ENCODE measurements around the gene ZP1. TPM values are rescaled to one million over a fixed set of nuclear protein-coding genes. Genes with fewer than 3 reads are reported as not detected.

Gene ZP1
- total and polyA plus RNA-seq, 10 of the 15 experiments (the other 5 are each of a cell fraction or from before 2014, with no cell fraction given) = not detected

DNA sequence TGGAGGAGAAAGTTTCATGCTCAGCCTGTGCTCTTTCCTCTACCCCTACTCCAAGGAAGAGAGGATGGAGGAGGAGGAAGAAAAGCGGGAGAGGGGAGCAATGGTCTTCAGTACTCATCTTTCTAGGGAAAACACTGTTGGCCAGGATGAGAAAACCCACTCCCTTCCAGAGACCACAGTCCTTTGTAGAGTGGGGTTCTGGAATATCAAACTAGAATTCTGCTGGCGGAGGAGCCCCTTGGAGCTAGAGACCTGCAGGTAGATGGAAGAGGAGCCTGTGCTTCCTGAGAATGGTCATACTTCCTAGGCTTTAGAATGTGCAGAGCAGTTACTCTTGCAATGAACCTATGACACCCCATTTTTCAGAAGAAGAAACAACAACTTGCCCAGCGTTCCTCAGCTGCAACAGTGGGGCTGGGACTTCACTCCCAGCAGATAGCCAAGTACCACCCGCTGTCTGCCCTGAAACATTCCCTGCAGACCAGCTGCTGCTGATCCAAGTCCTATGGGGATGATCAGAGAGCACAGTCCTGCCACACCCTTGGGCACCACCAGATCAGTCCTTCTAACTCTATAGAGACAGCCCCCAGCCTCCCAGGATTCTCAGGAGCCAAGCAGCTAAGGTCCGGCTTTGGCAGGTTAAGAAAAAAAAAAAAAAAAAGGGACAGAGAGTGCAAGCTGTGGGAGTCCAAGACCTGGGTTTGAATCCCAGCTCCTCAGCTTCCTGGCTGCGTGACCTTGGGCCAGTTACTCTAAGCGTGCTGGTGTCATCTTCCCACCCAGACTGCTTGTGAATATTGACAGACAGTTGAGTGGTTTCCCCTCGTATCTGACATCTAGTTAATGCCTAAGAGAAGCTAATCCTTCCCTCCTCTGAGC lies 12.3 kb upstream of the ZP1 start:
- no peak overlapping the region for H3K9ac ChIP-seq (ENCODE audit: control insufficient read depth, insufficient read depth, low read length)
- H3K36me3 ChIP-seq (ENCODE audit: control insufficient read depth in 2 of 2, insufficient read depth in 2 of 2, low read length in 1 of 2) = peaks cover 6 to 7% of the 10 kb centered on the region in 2 experiments
- H3K4me1 ChIP-seq (ENCODE audit: control insufficient read depth, insufficient read depth, low read length) = 0 out of 2 replicates have a peak, but pooled peaks cover 3% of the 10 kb centered on the region
- intact Hi-C loops (cut with micrococcal nuclease; ENCODE audit: unreplicated experiment) (no loop called here), in situ Hi-C loops (cut with MboI) (no loop called here)
- BruUV-seq (replicated peaks) = no TSS peak
- no peak for DNase-seq (ENCODE audit: low read depth, low spot score)
- H3K4me2 ChIP-seq (ENCODE audit: control insufficient read depth, insufficient read depth) = no peak overlapping the region
- TF ChIP-seq CEBPB (IDR thresholded peaks at IDR 0.05; ENCODE audit: borderline replicate concordance in 1 of 2, low read depth in 2 of 2, low read length in 2 of 2) (no peak), IKZF2 (IDR thresholded peaks at IDR 0.05) (no peak), TARDBP (IDR thresholded peaks at IDR 0.05; ENCODE audit: borderline replicate concordance) (no peak), SMAD5 (IDR thresholded peaks at IDR 0.05; ENCODE audit: low read depth) (no peak), EZH2 (IDR thresholded peaks at IDR 0.05; ENCODE audit: borderline replicate concordance, control insufficient read depth, low read depth, low read length) (no peak), SMC3 (IDR thresholded peaks at IDR 0.05; ENCODE audit: borderline replicate concordance, low read length) (no peak), IKZF1 (conservative IDR thresholded peaks at IDR 0.05) (no peak), BACH1 (IDR thresholded peaks at IDR 0.05; ENCODE audit: borderline replicate concordance) (no peak), ATF7 (IDR thresholded peaks at IDR 0.05; ENCODE audit: low read depth) (no peak), FOXM1 (IDR thresholded peaks at IDR 0.05; ENCODE audit: low read depth, low read length) (no peak), HDAC6 (IDR thresholded peaks at IDR 0.05; ENCODE audit: unreplicated experiment) (no peak), CREB1 (IDR thresholded peaks at IDR 0.05; ENCODE audit: low read depth) (no peak), TCF3 (IDR thresholded peaks at IDR 0.05; ENCODE audit: borderline replicate concordance, insufficient read depth, low read depth, low read length) (no peak), CBX3 (IDR thresholded peaks at IDR 0.05; ENCODE audit: borderline replicate concordance, low read depth) (no peak)
- TF ChIP-seq, protein P1, sequence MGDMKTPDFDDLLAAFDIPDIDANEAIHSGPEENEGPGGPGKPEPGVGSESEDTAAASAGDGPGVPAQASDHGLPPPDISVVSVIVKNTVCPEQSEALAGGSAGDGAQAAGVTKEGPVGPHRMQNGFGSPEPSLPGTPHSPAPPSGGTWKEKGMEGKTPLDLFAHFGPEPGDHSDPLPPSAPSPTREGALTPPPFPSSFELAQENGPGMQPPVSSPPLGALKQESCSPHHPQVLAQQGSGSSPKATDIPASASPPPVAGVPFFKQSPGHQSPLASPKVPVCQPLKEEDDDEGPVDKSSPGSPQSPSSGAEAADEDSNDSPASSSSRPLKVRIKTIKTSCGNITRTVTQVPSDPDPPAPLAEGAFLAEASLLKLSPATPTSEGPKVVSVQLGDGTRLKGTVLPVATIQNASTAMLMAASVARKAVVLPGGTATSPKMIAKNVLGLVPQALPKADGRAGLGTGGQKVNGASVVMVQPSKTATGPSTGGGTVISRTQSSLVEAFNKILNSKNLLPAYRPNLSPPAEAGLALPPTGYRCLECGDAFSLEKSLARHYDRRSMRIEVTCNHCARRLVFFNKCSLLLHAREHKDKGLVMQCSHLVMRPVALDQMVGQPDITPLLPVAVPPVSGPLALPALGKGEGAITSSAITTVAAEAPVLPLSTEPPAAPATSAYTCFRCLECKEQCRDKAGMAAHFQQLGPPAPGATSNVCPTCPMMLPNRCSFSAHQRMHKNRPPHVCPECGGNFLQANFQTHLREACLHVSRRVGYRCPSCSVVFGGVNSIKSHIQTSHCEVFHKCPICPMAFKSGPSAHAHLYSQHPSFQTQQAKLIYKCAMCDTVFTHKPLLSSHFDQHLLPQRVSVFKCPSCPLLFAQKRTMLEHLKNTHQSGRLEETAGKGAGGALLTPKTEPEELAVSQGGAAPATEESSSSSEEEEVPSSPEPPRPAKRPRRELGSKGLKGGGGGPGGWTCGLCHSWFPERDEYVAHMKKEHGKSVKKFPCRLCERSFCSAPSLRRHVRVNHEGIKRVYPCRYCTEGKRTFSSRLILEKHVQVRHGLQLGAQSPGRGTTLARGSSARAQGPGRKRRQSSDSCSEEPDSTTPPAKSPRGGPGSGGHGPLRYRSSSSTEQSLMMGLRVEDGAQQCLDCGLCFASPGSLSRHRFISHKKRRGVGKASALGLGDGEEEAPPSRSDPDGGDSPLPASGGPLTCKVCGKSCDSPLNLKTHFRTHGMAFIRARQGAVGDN (IDR thresholded peaks at IDR 0.05) = no peak
- H3K4me3 ChIP-seq = no peak overlapping the region
- H3K9me3 ChIP-seq (replicated peaks; ENCODE audit: control insufficient read depth, insufficient read depth, low read length) = no peaks in the 10 kb centered on the region
- H3K27me3 ChIP-seq (replicated peaks in 1 of 2; ENCODE audit: control insufficient read depth in 2 of 2, insufficient read depth in 2 of 2, low read length in 1 of 2) = no peaks in the 10 kb centered on the region
- POLR2A ChIA-PET = interaction anchor here (0.6 kb wide), 1 partner anchor 324 kb away, joined by 4 read pairs; no protein-coding TSS in a partner anchor
- SMC1A ChIA-PET (ENCODE audit: uncharacterized antibody, unreplicated experiment) = interaction anchor here (1.0 kb wide), 1 partner anchor 40 kb away, joined by 3 read pairs; no protein-coding TSS in a partner anchor
- H3K79me2 ChIP-seq (ENCODE audit: control insufficient read depth, insufficient read depth, low read length) = no peaks in the 10 kb centered on the region
- FAIRE-seq = no peak
- 64% methylated on average over 7 of the region's 8 CpGs for WGBS (ENCODE audit: insufficient coverage, insufficient replicate concordance, low lambda C conversion rate, missing lambda C conversion rate)
- CTCF ChIA-PET = interaction anchor here (1.6 kb wide), 1 partner anchor 45 kb away, joined by 4 read pairs; no protein-coding TSS in a partner anchor
- H2AFZ ChIP-seq (ENCODE audit: control insufficient read depth, low read depth, low read length) = no peak overlapping the region
- RAD21 ChIA-PET (ENCODE audit: unreplicated experiment) = no interaction called here
- no peak overlapping the region for H3K27ac ChIP-seq (ENCODE audit: control insufficient read depth, insufficient read depth)
- no peaks in the 10 kb centered on the region for H4K20me1 ChIP-seq (ENCODE audit: control insufficient read depth, insufficient read depth)
- ATAC-seq = no peak
